NCI-H187 (cell line): ENCODE data around the gene NDRG4.

Experiments used
- DNase-seq, 2 experiments: peaks; one replicate each; lab custom pipeline; 2025; lab: John Stamatoyannopoulos, UW

Gene NDRG4

GRCh38 chr16:58543685-58544084 is 43.7 kb downstream of the NDRG4 start:
- no peak for DNase-seq

GRCh38 chr16:58548378-58548777 is 48.4 kb downstream of the NDRG4 start:
- no peak for DNase-seq

- no peak for DNase-seq
These were observed 51.6 kb downstream of the NDRG4 start for GRCh38 chr16:58551496-58551895.

GRCh38 chr16:58556678-58557077 is 56.7 kb downstream of the NDRG4 start:
- no peak for DNase-seq
